Activated CD4-positive, CD25-positive, alpha-beta regulatory T cell (primary cell): ENCODE data around the gene CFAP53.
"Not testable (repeated sequence)": the region's sequence is repeated elsewhere in the genome, so short reads cannot be mapped to it uniquely, and the experiment has no call there.

Experiments used
- DNase-seq, 4 experiments: peaks; one replicate each; lab custom pipeline; 2025; lab: John Stamatoyannopoulos, UW

The CFAP53 gene, protein sequence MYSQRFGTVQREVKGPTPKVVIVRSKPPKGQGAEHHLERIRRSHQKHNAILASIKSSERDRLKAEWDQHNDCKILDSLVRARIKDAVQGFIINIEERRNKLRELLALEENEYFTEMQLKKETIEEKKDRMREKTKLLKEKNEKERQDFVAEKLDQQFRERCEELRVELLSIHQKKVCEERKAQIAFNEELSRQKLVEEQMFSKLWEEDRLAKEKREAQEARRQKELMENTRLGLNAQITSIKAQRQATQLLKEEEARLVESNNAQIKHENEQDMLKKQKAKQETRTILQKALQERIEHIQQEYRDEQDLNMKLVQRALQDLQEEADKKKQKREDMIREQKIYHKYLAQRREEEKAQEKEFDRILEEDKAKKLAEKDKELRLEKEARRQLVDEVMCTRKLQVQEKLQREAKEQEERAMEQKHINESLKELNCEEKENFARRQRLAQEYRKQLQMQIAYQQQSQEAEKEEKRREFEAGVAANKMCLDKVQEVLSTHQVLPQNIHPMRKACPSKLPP

DNA sequence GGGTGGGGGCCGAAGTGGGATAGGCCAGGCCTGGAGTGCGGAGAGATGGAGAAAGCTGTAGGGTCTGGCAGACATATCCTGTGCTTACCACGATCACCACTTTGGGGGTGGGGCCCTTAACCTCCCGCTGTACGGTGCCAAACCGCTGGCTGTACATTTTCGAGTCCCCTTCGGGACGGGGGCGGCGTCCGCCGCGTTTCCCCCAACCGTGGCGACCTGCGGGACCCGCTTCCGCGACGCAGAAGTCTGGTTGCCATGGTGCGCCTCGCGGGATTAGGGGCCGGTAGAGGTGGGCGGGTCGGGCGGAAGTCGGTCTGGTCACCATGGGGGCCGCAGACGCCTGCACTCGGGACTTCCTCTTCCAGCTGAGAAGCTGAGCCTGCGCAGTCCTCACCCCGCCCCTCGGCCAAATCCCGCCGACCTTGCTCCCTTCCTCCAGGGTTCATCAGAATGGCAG, at the start of gene CFAP53:
TSS of gene CFAP53 (minus strand) at position 248 of the 457 bp plus-strand sequence. CDS start at position 157, 91 bp downstream.
- DNase-seq, result peak; percentile 68 to 73 (median 69)

DNA sequence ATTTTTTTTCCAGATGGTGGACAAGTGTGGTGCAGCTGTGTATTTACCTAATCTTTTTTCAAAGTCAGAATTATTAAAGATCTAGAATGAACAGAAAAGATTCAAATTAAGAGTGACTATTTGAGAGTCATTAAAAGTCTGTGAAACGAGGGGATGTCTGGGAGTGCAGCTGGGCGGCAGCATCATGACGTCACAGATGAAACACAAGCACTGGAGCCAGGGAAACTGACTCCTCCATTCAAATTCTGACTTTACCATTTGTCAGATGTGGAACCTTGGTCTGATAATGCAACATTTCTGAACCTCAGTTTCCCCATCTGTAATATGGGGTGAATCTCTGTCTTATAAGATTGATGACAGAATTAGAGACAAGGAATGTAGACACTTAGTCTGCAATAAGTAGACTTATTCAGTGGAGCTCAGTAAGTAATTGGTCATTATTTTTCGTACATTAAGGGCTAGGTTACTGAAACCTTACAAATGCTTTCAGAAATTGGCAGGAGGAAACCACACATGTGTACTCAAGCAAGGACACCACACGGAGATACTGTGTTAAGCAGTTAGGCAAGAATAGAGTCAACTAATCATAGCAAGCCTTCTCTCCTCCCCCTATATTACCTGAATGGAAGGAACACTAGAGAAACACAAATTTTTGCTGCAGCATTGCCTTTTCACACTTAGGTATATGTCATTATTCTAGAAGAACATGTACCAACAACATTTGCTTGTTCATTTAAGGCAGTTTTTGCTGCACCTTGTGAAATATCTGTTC, 49.0 kb upstream of the CFAP53 start:
- DNase-seq, result no peak

DNA sequence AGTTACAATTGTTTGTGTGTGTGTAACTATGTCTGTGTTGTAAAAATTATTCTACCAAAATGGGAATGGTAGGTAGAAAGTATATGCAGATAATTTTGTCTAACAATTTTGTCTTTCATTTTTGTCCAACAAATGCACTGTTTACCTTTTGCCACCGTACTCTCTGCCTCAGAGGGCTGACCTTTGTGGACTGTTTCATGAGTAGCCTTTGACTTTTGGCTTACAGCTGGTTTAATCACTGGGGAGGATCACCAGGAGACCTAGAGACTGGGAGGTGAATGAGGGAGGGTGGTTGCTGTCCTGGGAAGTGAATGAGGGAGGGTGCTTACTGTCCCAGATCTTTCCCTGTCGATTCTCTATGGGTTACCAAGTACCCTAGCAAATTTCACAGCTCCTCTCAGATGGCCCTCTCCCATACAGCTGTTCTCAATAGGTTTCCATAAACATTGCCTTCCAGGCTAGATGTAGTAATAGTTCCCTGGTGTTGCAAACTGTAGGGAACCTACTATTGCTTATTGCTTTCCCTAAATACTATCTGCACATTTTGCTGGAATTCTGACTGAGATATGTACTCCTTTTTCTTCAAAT, 47.7 kb upstream of the CFAP53 start:
- no peak for DNase-seq

DNA sequence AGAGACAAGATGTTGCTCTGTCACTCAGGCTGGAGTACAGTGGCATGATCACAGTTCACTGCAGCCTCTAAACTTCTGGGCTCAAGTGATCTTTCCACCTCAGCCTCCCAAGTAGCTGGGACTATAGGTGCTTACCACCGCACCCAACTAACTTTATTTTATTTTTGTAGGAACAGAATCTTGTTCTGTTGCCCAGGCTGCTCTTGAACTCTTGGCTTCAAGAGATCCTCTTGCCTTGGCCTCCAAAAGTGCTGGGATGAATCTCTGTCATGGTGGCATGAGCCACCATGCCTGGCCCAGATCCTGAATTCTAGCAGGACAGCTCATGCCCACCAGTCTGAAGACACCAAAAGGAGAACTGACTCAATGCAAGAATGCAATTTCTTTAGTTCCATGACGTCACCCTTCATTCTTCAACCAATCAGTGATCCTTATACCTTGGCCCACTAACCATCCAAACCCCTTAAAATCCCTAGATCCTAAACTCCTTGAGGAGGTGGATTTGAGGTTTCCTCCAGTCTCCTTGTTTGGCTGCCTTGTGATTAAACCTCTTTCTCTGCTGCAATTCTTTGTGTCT, 46.8 kb upstream of the CFAP53 start:
- DNase-seq, result no peak

DNA sequence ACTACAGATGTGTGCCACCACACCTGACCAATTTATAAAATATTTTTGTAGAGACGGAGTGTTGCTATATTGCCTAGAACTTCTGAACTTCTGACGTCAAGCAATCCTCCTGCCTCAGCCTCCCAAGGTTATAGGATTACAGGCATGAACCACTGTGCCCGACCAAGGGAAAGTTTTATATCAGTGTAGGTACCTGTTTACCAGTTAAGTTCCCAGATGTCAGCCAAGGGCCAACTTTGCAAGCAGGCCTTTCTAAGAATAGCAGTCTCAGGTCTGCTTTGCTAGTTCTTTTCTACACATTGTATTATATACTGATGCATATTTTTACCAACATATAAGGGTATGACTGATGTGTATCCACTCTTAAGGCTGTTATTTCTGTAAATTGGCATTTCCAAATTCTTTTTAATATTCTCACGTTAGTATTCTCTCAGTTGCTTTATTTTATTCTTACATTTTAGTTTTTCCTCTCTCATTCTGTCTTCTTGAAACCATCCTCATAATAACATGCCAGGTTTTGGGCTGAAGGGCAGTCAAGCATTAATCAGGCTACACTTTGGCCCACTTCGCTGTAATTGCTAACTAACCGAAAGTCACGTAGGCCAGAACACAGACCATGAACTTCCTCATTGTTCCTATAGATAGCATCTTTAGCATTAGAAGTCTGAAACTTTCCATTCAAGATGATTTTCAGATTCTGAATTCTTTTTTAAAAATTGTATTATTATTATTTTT, 46.2 kb upstream of the CFAP53 start:
- DNase-seq, result no peak

DNA sequence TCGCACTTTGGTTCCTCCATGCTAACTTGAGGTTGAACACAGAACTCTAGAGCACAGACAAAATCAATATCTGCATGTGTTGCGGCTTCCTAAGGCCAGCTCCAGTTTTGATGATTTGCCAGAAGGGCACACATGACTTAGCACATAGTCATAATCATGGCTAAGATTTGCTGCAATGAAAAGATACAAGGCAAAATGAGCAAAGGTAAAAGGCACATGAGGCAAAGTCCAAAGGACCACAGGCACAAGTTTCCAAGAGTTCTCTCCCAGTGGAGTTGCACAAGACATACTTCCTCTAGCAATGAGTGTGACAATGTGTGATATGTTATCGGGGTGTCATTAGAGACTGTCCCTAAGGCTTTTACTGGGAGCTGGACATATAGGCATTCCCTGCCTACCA, 45.4 kb upstream of the CFAP53 start:
- DNase-seq, result no peak

DNA sequence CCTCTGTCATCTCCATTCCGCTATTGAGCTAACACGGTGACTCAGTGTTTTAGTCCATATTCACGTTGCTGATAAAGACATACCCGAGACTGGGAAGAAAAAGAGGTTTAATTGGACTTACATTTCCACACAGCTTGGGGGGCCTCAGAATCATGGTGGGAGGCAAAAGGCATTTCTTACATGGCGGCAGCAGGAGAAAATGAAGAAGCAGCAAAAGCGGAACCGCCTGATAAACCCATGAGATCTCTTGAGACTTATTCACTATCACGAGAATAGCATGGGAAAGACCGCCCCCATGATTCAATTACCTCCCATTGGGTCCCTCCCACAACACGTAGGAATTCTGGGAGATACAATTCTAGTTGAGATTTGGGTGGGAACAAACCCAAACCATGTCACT, 43.8 kb upstream of the CFAP53 start:
- DNase-seq, result no peak

DNA sequence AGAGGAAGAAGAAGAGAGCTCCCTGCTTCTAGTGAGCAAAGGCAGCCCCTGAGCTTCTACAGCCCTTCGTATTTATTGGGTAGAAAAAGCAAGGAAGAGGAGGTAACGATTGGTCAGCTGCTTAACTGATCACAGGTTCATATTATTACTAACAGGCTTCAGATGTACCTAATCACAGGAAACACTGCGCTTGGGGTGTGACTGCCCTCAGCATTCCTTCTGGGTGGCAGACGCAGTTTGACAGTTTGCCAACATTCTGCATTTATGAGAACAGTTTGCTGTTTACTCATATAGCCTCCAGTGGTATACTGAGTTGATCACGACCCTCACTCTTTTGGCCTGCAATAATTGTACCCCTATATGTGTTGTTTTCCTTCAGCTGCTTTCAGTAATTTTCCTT, 42.6 kb upstream of the CFAP53 start:
- DNase-seq, result not testable (repeated sequence)

DNA sequence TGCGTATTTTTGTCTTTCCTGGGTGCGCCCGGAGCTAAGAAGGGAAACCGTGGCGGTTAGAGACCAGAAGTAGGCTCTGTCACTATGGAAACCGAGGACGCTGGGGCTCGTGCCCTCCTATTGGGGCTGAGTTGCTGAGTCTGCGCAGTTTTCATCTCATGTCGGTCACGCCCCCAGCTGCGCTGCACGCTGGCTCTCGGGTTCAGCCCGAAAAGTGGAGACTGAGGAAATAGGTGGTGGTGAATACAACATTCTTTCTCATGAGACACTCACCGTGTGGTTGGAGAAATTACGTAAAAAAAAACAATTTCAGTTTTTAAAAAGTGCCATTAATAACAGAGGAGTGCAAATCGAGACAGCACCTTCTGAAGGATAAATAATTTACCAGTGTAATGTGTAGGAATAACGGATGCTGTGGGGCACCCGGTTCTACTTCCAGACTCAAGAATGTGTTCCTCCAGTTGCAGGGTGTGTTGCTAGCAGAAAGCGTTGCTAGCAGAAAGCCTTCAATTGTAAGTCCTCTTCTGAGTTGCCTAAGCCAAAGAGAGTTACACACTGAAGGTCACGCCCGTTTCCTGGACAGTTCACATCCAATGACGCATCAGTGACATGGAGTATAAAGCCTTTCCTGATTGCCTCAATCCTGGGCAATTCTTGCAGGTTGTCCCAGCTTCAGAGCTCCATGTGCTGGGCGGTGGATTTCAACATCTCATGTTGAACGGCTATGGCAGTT, 41.6 kb upstream of the CFAP53 start:
- DNase-seq, result peak; percentile 67 to 79 (median 78)

DNA sequence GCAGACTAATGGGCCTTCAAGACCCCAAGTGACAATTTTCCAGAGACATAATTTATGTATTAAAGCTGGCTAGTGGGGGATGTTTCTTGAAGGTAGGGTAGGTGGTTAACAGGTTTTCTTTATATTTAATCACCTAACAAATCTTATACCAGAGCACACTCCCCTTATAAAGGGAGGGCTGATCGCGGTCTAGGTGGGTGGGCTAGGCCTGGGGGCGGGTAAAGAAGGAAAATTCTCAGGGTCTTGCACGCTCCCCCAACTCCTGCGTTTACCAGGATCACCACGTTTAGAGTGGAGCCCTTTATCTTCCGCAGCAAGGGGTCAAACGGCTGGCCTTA, 41.1 kb upstream of the CFAP53 start:
- DNase-seq, result no peak

DNA sequence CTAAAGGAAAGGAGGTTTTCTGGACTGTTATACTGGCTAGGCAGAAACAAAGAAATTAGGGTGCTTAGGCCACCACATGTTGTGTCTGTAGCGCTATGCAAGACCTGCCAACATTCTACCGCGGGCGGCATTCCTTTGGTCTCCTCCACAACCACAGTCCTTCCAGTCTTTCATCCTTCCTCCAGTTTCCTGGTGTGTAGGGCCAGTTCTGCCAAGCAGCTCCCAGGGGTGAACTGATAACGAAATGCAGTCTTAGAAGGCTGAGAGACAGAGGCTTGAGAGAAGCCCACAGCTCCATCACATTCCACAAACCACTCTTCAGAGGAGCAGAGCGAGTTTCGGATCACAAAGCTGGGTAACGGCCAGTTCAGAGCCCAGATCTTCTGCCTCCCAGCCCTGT, 40.6 kb upstream of the CFAP53 start:
- no peak for DNase-seq

DNA sequence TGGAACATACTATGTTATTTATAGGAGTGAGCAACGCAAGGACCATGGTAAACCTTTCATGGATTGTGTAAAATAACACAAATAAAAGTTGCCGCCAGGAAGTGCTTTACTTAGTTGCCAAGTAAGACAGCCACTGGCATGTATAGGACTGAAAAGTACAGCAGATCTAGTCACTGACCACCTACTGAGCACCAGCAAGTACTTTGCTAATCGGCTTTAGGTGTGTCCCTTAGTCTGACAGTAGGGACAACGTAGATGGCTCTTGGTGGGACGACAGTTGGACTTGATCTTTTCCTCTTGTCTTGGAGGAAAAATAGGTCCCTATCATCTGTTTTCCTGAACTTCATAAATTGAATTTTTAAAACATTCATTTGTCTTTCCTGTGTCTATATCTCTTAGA, 34.8 kb upstream of the CFAP53 start:
- DNase-seq, result no peak

DNA sequence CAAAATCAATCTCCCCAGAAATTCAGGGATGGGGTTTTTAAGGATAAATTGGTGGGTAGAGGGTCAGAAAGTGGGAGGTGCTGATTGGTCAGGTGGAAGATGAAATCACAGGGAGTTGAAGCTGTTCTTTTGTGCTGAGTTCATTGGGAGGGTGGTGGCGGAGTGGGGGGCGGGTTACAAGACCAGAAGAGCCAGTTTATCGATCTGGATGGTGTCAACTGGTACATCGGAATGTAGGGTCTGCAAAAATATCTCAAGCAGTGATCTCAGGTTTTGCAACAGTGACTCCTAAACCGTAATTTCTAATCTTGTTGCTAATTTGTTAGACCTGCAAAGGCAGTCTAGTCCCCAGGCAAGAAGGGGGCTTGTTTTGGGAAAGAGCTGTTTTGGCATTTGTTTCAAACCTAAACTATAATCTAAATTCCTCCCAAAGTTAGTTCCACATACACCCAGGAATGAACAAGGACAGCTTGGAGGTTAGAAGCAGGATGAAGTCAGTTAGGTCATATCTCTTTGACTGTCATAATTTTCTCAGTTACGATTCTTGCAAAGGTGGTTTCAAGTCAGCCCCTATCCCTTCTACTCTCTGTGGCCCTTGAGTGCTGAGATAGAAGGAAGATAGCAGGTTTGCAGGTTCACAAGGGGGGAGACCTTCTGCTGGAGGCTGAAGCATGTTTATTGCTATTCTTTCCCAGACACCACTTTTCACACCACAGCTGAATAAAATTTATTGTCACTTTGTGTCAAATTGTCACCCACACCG, 33.5 kb upstream of the CFAP53 start:
- DNase-seq, result no peak

DNA sequence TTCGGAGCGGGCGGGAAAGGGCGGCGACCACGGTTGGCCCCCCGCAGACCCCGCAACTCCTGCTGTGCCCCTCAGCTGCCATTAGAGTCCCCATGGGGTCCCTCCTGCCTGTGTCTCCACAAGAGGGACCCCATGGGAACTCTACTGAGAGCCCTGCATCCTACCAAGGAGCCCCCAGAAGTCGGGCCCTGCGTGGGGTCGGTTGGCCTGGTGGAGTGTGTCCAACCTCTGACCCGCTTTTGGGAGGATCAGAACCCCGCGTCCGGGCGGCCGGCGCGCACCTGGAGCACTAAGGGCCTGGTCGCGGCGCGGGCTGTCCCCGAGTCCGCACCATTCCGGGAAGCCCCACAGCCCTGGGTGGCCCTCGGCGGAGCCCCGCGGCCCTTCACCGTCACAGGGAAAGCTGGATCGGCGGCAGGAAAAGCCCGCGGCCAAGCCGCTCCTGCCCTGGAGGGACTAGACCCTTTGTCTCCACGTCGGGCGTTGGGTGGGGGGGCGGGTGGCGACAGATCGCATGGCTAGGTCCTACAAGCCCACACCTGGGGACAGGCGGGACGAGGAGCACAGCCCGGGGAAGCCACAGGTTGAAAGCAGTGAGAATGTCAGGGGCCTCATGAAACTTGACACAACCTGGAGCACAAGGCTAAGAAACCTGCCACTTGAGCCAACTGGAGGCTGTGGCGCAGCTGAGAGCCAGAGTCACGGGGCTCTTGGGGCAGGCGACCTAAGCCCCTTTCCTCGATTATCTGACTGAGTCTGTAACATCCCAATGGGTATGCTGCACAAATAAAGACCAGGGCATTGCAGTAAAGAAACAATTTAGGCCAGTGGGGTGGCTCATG, 32.4 kb upstream of the CFAP53 start:
- DNase-seq, result no peak

DNA sequence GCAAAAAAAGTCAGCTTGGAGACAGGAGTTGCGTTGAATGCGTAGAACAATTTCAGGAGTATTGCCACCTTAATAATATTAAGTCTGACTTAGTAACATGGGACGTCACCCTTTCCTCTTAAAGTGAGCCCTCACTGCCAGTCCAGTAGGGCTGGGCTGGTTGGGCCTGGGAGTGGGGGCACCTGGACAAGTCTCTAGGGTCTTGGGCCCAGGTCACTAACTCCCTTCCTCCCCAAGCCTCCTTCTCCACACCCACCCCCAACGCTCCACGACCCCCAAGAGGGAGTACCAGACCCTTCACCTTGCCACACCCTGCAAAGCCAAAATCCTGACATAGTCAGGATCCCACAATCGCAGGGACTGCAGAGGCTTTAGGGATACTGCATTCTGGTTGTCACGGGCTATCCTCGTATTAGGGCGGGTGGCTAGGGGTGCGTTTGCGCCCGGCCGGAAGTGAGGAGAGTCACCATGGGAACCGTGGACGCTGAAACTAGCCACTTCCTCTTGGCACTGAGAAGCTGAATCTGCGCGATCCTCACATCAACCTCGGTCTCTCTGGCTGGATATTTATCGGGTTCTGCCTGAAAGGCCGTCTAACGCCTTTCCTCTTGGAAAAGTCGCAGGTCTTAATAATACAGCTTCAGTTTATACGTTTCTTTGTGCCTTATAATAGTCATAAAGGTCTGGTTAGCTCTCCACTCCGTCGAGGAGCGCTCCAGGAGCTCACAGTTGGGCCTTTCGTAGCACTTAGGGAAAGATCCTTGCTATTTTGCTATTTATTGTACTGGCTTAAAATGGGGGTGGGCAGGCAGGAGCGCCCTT, 31.5 kb upstream of the CFAP53 start:
- DNase-seq, result peak; percentile 22 to 51 (median 46)

DNA sequence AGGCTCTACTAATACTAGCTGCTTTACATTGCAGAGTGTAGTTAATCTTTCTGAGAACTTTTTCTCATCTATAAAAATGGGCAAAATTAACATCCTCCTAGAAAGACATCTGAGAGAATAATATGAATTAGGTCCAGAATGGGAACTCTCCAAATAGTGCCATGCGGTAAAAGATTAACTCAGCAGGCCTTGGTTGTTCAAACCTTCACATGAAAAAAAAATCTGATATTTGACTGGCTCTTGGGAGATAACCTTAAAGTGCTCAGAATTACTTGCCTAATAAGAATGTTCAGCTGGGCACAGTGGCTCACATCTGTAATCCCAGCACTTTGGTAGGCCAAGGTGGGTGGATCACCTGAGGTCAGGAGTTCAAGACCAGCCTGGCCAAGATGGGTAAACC, 26.7 kb upstream of the CFAP53 start:
- no peak for DNase-seq

DNA sequence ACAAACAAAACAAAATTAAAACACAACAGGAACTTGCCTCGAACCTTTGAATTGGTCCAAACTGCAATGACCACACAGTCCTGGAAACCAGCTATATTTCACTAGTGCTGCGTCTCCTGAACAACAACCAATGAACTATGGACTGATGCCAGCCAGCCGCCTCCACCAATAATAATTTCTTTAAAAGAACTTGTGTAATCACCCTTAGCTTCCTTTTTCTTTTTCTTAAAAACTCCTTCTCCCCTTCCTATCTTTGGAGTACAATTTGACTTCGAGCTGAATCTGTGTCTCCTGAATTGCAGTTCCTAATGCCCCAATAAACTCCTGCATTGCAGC, 22.8 kb upstream of the CFAP53 start:
- DNase-seq, result no peak

DNA sequence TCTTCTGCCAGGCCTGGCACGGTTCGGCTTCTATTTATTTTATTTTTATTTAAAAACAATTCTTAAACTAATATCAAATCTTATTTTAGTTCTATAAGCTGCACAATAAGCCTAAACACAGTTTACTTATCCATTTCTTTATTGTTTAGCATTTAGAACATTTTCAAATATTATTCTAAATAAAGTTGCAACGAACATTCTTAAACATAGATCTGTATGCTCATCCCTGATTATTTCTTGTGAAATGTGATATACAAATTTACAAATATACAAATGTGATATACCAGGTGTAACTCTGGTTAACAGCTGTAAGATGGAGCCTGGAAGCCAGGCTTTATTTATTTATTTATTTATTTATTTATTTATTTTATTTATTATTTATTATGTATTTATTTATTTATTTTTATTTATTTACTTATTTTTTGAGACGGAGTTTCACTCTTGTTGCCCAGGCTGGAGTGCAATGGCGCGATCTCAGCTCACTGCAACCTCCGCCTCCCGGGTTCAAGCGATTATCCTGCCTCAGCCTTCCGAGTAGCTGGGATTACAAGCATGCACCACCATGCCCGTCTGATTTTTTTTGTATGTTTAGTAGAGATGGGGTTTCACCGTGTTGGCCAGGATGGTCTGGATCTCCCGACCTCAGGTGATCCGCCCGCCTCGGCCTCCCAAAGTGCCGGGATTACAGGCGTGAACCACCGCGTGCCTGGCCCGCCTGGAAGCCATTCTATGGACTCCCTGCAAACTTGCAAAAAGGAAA, 22.2 kb upstream of the CFAP53 start:
- DNase-seq, result not testable (repeated sequence)
